HG03565 (cell line): Measurements from ENCODE around the gene GABRG3.
"Not testable (repeated sequence)": the region's sequence is repeated elsewhere in the genome, so short reads cannot be mapped to it uniquely, and the experiment has no call there.

Experiments used
- ATAC-seq: cut with Tn5 transposase; IDR thresholded peaks from one replicate; pipeline ENCODE4 v1.9.1; 2021; ENCODE audit warnings: mild to moderate bottlenecking, moderate library complexity; ENCODE audit not compliant: unreplicated experiment

The GABRG3 gene

DNA sequence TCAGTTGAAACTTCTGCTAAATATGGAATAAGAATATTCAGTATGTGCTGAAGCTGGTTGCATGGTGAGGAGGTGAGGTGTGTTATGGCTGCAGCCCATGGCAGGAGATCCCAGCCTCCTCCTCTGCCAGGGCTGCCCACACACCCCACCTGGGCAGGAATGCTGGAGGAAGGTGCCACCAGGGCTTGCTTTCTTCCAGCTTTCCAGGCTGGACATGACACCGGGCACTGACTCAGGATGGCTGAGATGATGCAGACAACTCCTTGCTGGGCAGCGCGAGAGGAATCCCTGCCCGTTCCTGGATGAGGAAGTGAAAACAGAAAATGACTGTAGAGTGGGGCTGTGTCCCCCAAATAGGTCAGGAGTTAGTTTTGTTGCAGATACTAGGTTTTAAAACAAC, 14.1 kb downstream of the GABRG3 start:
- ATAC-seq: no peak

DNA sequence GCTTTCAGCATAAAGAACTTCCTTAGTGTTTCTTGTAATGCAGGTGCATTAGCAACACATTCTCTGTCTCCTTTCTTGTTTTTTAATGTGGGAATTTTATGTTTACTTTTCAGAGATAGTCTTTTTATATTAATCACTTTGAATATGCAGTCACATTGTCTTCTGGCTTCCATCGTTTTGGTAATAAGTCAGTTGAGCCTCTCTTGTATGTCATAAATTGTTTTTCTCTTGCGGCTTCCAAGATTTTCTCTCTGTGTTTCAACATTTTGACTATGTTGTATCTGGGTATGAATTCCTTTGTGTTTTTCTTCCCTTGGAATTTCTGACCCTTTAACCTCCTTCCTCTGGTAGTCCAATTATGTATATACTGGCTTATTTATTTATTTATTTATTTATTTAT, 25.3 kb downstream of the GABRG3 start:
- no peak for ATAC-seq

- ATAC-seq: not testable (repeated sequence)
These were observed 32.0 kb downstream of the GABRG3 start for GRCh38 chr15:27003003-27003402.

DNA sequence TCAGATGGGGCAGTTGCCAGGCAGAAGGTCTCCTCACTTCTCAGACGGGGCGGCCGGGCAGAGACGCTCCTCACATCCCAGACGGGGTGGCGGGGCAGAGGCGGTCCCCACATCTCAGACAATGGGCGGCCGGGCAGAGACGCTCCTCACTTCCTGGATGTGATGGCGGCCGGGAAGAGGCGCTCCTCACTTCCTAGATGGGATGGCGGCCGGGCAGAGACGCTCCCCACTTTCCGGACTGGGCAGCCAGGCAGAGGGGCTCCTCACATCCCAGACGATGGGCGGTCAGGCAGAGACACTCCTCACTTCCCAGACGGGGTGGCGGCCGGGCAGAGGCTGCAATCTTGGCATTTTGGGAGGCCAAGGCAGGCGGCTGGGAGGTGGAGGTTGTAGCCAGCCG, 33.2 kb downstream of the GABRG3 start:
- ATAC-seq: not testable (repeated sequence)

GRCh38 chr15:27017168-27017809, 46.3 kb downstream of the GABRG3 start:
- peak; percentile 77 for ATAC-seq

- no peak for ATAC-seq
These were observed 48.7 kb downstream of the GABRG3 start for GRCh38 chr15:27019687-27020086.

- ATAC-seq: no peak
These were observed 54.5 kb downstream of the GABRG3 start for GRCh38 chr15:27025481-27025966.

DNA sequence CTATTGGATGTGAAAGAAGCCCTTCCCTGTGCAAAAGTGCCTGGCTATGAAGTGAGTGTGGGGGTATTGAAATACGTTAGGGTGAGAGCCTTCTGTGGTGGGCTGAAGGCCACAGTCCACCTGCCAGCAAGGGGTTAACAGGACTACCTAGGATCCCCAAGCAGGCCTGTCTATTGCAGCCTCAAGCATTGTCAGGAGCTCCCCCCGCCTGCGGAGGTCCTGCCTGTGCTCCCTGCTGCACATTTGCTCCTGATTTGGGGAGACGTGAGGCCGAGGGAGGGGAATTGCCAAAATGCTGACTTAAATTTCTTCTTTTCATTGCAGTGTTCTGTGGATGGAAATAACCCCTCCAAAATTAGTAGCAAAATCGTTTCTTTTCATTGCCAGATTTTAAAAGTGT, 56.2 kb downstream of the GABRG3 start:
- ATAC-seq: no peak

- no peak for ATAC-seq
These were observed 58.0 kb downstream of the GABRG3 start for GRCh38 chr15:27028858-27029477.

DNA sequence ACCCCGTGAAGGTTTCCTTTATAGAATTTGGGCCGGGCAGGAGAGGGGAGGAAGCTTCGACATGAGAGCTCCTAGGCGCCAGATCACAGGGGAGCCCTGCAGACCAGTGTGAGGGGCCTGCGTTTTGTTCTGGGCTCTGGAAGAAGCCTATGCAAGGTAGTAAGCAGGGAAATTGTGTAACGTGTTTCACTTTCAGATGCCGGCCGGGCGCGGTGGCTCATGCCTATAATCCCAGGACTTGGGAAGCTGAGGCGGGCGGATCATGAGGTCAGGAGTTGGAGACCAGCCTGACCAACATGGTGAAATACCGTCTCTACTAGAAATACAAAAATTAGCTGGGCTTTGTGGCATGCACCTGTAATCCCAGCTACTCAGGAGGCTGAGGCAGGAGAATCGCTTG, 65.2 kb downstream of the GABRG3 start:
- no peak for ATAC-seq

DNA sequence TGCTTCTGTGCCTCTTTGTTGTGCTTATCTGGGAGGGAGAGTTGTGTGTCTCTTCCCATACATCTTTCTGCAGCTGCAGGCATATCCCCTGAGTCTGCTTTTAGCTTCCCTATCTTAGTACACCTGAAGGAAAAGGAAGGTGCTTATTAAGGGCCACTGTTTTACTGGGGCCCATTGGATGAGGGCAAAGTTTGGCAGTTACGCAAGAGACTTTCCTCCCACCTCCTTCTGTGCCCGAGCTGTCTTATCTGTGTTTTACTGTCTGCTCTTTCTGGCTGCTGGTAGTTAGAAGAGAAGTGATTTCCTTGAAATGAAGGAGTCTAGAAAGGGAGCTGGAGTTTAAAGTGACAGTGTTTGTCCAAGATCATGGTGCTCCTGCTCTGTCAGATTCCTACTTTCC, 66.5 kb downstream of the GABRG3 start:
- no peak for ATAC-seq

- no peak for ATAC-seq
These were observed 68.2 kb downstream of the GABRG3 start for GRCh38 chr15:27039152-27039551.

GRCh38 chr15:27042230-27042629, 71.2 kb downstream of the GABRG3 start:
- ATAC-seq: no peak

- no peak for ATAC-seq
These were observed 71.7 kb downstream of the GABRG3 start for GRCh38 chr15:27042646-27043045.

- ATAC-seq: no peak
These were observed 72.8 kb downstream of the GABRG3 start for GRCh38 chr15:27043770-27044169.

GRCh38 chr15:27045796-27046195, 74.8 kb downstream of the GABRG3 start:
- no peak for ATAC-seq

DNA sequence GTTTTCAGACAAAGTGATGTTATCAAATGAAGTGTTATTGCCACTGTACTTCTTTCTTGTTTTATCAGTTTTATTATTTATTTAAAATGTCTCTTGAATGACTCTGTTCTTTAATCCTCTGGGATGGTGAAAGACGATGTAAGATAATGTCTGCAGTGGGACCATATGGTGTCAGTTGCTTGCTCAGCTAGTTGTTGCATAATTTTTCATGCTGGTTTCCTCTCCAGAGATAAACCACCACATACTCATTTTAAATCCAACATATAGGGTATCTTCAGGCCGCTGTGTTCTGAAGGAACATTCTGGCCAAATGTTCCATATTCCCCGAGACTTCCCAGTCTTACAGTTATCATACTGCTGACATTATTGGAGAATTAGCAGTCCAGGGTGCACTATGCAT, 75.9 kb downstream of the GABRG3 start:
- ATAC-seq: no peak

DNA sequence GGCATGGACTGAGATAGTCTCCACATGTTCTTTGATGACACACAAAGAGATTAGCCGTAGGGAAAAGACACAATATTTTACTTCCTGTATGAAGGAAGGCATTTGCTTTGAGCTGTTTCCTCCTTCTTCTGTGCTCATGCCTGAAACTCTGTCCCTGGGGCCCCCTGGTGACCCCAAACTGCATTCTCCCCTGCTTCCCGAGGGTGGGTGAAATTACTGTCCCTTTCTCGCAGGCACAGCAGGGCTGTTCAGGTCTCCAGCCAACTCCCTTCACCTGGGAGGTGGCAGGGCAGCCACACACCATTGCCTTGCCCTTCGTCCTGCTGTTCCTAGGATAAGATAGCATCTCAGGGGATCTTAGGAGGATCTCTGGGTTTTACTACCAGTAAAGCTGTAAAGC, 79.2 kb downstream of the GABRG3 start:
- ATAC-seq: no peak

DNA sequence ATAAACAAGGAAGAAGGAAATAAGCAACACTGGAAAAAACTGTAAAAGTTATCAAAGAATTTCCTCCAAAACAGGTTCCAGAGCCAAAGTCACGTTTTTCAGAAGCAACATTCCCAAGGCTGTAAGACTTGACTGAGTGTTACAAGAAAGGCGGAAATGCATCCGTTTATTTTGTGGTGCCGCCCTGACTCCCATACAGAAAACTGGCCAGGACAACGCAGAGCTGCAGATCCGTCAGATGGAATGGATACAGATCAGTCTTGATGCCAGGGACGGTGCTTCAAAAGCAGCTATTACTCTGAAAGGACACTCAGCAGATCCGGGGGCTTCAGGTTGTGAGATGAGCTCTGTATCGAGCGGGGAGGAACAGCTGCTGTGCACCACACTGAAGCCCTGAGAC, 83.4 kb downstream of the GABRG3 start:
- no peak for ATAC-seq

DNA sequence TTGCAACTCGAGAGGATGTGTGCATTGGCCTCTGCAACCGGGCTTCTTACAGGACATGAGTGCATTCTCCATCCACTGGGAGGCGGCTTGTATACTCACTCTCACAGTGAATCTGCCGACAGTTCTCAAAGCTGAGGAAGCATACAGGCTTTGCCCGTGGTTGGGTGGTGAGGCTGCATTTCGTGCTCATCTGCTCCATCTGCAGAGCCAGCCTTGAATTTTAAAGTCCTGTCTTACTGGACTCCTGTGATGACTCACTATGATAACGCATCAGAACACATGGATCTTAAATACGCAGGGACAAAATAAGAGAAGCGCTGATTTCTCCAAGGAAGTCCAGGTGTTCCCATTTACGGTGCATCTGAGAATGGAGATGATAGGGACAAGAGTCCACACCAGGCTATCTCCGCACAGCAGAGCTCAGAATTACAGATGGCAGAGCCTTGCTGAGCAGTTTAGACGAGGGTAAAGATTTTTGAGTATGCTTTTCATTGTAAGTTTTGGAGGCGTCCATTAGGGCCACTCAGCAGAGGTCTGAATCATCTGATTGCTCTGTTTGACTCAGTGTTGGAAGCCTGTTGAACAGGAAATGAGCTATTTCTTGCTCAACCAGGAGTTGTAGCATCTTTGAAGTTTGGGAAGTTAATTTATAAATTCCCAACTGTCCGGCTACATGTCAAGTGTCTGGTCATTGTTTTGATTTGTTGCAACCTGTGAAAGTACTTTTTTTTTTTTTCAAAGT, 87.1 kb downstream of the GABRG3 start:
- no peak for ATAC-seq

DNA sequence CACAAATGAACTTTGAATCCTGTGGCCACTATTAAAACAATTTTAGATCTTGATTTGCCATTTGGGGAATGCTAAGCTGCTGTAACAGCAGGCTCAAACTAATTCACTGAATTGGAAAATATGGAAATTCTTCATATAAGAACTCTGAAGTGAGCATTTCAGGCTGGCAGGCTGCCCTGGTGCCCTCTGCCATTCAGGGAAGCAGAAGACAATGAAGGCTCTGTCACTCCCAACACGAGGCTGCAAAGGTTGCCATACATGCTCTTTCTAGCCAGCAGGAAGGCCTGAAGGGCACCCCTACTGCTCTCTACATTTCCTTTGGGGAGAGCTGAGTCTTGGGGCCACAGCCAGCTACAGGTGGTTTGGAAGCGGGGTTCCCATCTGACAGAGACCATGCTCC, 88.0 kb downstream of the GABRG3 start:
- no peak for ATAC-seq

GRCh38 chr15:27059610-27060202, 88.7 kb downstream of the GABRG3 start:
- no peak for ATAC-seq
